Transverse colon (tissue), 3 donors: ENCODE measurements around the gene DPY19L1.

ENCODE experiments used
- CTCF ChIP-seq, 5 experiments: fragments of 200-600 bp in 3 of 5; fragments of 450-650 bp in 2 of 5; sonication (generic) in 3 of 5; IDR thresholded peaks; 1 replicate in 2 of 5; 2 replicates in 3 of 5; pipeline ENCODE4 v1.5.1; 2016 to 2017; ENCODE audit warnings: antibody characterized with exemption in 5 of 5, inconsistent platforms in 3 of 5, mild to moderate bottlenecking in 2 of 5, moderate library complexity in 1 of 5
- EP300 ChIP-seq: sonication (generic); formaldehyde crosslinking; IDR thresholded peaks from one replicate; pipeline ENCODE4 v1.6.1; 2017; ENCODE audit warnings: antibody characterized with exemption, low read depth
- POLR2A ChIP-seq: fragments of 450-650 bp; IDR thresholded peaks from one replicate; pipeline ENCODE4 v1.6.1; 2016; ENCODE audit warnings: antibody characterized with exemption, mild to moderate bottlenecking, moderate library complexity

DNA sequence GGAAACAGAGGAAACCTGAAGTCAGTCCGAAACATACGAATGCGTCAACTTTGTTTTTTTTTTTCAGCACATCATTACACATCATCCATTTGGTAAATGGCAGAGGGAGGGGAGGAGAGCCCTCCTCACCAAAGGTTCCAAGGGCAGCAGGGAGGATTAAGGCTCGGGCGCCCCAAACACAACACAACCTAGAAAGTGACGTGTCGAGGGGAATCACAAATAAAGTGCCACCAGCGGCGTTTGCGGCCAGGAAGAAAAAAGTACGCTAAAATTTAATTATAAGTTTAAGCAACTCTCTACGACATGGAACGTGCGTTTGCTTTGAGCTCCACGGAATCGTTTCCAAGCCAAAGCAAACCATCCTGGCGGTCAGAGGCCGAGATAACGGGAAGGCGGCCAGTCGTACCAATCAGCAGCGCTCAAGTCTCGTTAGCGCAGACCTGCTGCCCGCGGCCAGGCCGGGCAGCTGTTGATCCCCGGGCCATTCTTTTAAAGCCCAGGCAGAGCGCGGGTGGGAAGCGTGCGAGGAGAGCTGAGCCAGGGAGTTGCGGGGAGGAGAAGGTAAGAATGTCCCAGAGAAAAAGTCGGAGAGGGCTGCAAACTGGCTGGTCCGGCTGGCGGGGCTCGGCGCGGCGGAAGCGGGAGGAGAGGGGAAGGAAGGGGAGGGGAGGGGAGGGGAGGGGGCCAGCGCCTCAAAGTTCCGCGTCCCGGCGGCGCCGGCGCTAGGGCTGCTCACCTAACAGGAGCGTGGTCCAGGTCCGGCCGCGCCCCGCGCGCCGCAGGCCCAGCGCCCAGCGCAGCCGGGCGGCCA is 719 bp downstream of the DPY19L1 start:
- peak in 1 of 5 experiments; percentile 26 for TF ChIP-seq CTCF (IDR thresholded peaks at IDR 0.05)
- no peak for TF ChIP-seq POLR2A
- no peak for TF ChIP-seq EP300
